ENCODE data around the gene ZNF10. TPM values are rescaled to one million over a fixed set of nuclear protein-coding genes. Genes with fewer than 3 reads are reported as not detected.

The ZNF10 gene
- total and polyA plus RNA-seq, 2 of the 8 experiments (the other 6 are each of a cell fraction or from before 2014, with no cell fraction given): 5.2 to 11.9 TPM

GRCh38 chr12:133180669-133181068 is 50.2 kb downstream of the ZNF10 start (continued):
- TF ChIP-seq EGR1 (IDR thresholded peaks at IDR 0.05; ENCODE audit: borderline replicate concordance, low read depth, low read length): no peak
- TF ChIP-seq PHF8 (conservative IDR thresholded peaks at IDR 0.05; ENCODE audit: low read depth, low read length): no peak
- no peak for TF ChIP-seq TCF12 (IDR thresholded peaks at IDR 0.05; ENCODE audit: low read depth, low read length)
- TF ChIP-seq JUN (IDR thresholded peaks at IDR 0.05; ENCODE audit: low read depth, low read length): no peak
- TF ChIP-seq ASH2L (IDR thresholded peaks at IDR 0.05; ENCODE audit: low read length): no peak

Data from H1 (cell line).